Ovary (tissue), 10 donors: Measurements from ENCODE around the gene SERP2. TPM values are rescaled to one million over a fixed set of nuclear protein-coding genes. Genes with fewer than 3 reads are reported as not detected.
"Not testable (repeated sequence)": the region's sequence is repeated elsewhere in the genome, so short reads cannot be mapped to it uniquely, and the experiment has no call there.

Experiments used
- DNase-seq, 5 donors: peaks; one replicate each; pipeline ENCODE4 v3.0.0-alpha.2; 2019 to 2020
- H3K27ac ChIP-seq, 2 donors: fragments of 200-600 bp; one replicate each; pipeline versions ENCODE4 v1.5.1 to v1.8.0; 2019 to 2022
- H3K27me3 ChIP-seq: fragments of 200-600 bp; one replicate; pipeline ENCODE4 v1.8.0; 2022
- H3K36me3 ChIP-seq: fragments of 200-600 bp; sonication (generic); one replicate; pipeline ENCODE4 v1.5.1; 2019
- H3K4me1 ChIP-seq: one replicate; pipeline ENCODE4 v1.8.1; 2013; ENCODE audit warnings: mild to moderate bottlenecking, moderate library complexity; ENCODE audit not compliant: insufficient read depth
- H3K4me3 ChIP-seq: fragments of 200-600 bp; sonication (generic); one replicate; pipeline ENCODE4 v1.5.1; 2017
- H3K9me3 ChIP-seq, 2 donors: fragments of 200-600 bp in 1 of 2; sonication (generic) in 1 of 2; one replicate each; pipeline versions ENCODE4 v1.5.1 to v1.8.1; 2013 to 2019; ENCODE audit warnings: mild to moderate bottlenecking in 1 of 2, moderate library complexity in 1 of 2
- EP300 ChIP-seq: sonication (generic); formaldehyde crosslinking; IDR thresholded peaks from one replicate; pipeline ENCODE4 v1.6.1; 2017; ENCODE audit warnings: antibody characterized with exemption
- POLR2A ChIP-seq: fragments of 450-650 bp; IDR thresholded peaks from one replicate; pipeline ENCODE4 v1.6.1; 2017; ENCODE audit warnings: antibody characterized with exemption, mild to moderate bottlenecking, moderate library complexity
- WGBS, 3 donors: extraction: QIAGEN DNeasy Blood & Tissue Kit in 1 of 3; methylation state at CpG; one replicate each; pipeline versions ENCODE4 v1.1.5 to v1.1.7; 2013 to 2017; 5-methylcytosine and 5-hydroxymethylcytosine counted together
- intact Hi-C, 4 donors: fragments of 100-400 bp; cut with DNase I; formaldehyde crosslinking; loops; one replicate each; pipeline versions ENCODE4 v1.11.0 to v1.15.1; 2022 to 2023
- long read RNA-seq, 3 donors: library from polyadenylated mRNA in 2 of 3; unstranded in 2 of 3; transcript quantifications; one replicate each; pipeline ENCODE4 v2.0.0 and lab custom pipeline, GENCODE V29; 2021 to 2026
- polyA plus RNA-seq, 2 donors: library from polyadenylated mRNA; stranded (reverse); fragments of 200-250 nt in 1 of 2; fragments of 350-450 nt in 1 of 2; fragmentation: Illumina TruSeq in 1 of 2; extraction: RNeasy Lipid Tissue Mini Kit (QIAGEN cat#74804) in 1 of 2; gene quantifications; one replicate each; pipeline ENCODE4 v1.2.3, GENCODE V29; 2013 to 2014
- total RNA-seq, 7 donors: library from RNA; depleted of rRNA in 2 of 7; stranded (reverse); fragments of >200 nt in 2 of 7; fragmentation: NEBNext Ultra II Directional in 3 of 7; extraction: Animal tissue kit (Norgen Biotek cat#: 25700) in 3 of 7; gene quantifications; one replicate each; pipeline versions ENCODE4 v1.1.0 to v1.2.4, GENCODE V29; 2016 to 2023
- TF ChIP-seq, protein P1 (sequence below), 3 donors: fragments of 450-650 bp in 2 of 3; fragments of 200-600 bp in 1 of 3; IDR thresholded peaks; one replicate each; pipeline versions ENCODE4 v1.5.1 to v1.8.0; 2016 to 2022; ENCODE audit warnings: antibody characterized with exemption in 3 of 3, mild to moderate bottlenecking in 1 of 3
- donor health status: DM: no; HTN: no; CAD: no; lungs with moderate emphysema.
- donor health status: DM: no; HTN: no; CAD: no.
- donor health status: Bipolar disorder and iron deficiency.
- donor health status: DM: yes; HTN: yes; CAD: no.
- donor health status: DM: no; HTN: no; CAD: no.
- donor health status: DM: yes; HTN: yes; CAD: no.

SERP2 gene
- 10 to 100 TPM in 5 of 7 donors, 1 to 10 TPM in 2; 8.3 to 11.8 (median 10.4) TPM for total RNA-seq
- 10 to 100 TPM; 13.4 to 14.9 TPM for polyA plus RNA-seq
- long read RNA-seq, donor 1, partial matches to known transcripts: 5 of 10 reads
- long read RNA-seq, donor 1, other reads (novel, unspliced or antisense): 4 of 10 reads
- long read RNA-seq, donor 2, partial matches to known transcripts: 0 of 5 reads
- long read RNA-seq, donor 2, other reads (novel, unspliced or antisense): 0 of 5 reads
- long read RNA-seq, donor 3, transcript SERP2-203 (4 exons, 962 nt): major isoform, 7 of 12 reads
- long read RNA-seq, donor 3, partial matches to known transcripts: 3 of 12 reads
- long read RNA-seq, donor 3, other reads (novel, unspliced or antisense): 0 of 12 reads

DNA sequence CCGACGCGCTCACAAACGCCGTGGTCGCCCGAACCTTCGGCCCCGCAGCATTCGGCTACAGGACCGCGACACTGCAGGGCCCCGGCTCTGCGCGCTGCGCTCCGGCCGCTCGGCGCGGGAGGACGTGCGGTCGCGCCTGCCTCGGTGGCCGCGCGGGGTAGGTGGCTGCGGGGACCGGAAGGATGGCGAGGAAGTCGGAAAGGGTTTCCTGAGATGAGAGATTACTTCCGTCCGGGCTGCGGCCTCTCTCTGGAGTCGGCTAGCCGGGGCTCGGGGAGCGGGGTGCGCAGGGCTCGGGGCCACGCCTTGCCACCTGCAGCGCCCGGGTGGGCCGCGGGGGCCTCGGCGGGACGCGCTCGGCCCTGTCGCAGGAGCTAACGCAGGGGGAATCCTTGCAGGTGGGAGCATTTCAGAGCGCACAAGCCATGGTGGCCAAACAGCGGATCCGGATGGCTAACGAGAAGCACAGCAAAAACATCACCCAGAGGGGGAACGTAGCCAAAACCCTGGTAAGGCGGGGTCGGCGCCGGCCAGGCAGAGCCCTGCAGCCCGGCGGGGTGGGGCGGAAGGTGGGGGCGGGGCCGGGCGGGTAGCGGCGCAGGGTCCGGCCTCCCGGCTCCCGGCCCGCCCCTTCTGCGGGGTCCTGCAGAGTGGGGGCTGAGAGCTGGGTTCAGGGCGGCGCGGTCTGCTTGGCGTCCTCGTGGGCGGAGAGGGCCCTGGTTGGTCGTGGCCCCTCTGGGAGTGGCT, at the start of gene SERP2:
TSS of gene SERP2 (plus strand) at position 224 of the 747 bp plus-strand sequence. CDS start at position 426, 202 bp downstream.
- H3K9me3 ChIP-seq: no peaks in the 10 kb centered on the region

DNA sequence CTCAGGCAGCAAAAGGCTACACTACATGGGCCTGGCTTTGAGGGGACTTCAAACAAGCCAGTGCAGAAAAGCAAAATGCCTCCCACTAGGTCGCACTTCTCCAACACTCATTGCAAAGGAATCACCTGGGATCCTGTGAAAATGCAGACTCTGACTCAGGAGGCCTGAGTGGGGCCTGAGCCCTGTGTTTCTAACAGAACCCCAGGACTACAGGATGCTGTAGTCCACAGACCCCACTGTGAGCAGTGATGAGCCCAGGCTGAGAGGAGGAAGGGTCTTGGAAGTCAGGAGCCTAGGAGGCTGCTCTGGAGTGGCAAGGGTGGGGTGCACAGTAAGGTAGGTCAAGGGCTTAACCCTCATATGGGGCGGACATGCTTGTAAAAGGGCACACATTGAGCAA, 46.7 kb upstream of the SERP2 start:
- intact Hi-C loops: no loop called here

More for the DNA sequence above, at the start of gene SERP2:
- Histone ChIP-seq H3K4me3 (peak within 1 kb of the TSS; percentile 51), H3K36me3 (no peaks in the 10 kb centered on the region), H3K4me1 (peaks cover 5% of the 10 kb centered on the region), H3K27ac (peak within 1 kb of the TSS in 1 of 2 donors; percentile 66), H3K27me3 (no peaks in the 10 kb centered on the region)
- intact Hi-C loops: no loop called here
- TF ChIP-seq POLR2A (no peak), EP300 (no peak)
- TF ChIP-seq, protein P1, sequence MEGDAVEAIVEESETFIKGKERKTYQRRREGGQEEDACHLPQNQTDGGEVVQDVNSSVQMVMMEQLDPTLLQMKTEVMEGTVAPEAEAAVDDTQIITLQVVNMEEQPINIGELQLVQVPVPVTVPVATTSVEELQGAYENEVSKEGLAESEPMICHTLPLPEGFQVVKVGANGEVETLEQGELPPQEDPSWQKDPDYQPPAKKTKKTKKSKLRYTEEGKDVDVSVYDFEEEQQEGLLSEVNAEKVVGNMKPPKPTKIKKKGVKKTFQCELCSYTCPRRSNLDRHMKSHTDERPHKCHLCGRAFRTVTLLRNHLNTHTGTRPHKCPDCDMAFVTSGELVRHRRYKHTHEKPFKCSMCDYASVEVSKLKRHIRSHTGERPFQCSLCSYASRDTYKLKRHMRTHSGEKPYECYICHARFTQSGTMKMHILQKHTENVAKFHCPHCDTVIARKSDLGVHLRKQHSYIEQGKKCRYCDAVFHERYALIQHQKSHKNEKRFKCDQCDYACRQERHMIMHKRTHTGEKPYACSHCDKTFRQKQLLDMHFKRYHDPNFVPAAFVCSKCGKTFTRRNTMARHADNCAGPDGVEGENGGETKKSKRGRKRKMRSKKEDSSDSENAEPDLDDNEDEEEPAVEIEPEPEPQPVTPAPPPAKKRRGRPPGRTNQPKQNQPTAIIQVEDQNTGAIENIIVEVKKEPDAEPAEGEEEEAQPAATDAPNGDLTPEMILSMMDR (IDR thresholded peaks at IDR 0.05): no peak
- DNase-seq: peak; percentile 51 to 78 (median 72)
- WGBS, 3 donors: 0 to 5% (median 1%) methylated on average over 22 to 82 of the region's 83 CpGs

DNA sequence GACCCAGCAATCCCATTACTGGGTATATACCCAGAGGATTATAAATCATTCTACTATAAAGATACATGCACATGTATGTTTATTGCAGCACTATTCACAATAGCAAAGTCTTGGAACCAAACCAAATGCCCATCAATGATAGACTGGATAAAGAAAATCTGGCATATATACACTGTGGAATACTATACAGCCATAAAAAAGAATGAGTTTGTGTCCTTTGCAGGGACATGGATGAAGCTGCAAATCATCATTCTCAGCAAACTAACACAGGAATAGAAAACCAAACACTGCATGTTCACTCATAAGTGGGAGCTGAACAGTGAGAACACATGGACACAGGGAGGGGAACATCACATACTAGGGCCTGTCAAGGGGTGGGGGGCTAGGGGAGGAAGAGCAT, 44.6 kb upstream of the SERP2 start:
- H3K27ac ChIP-seq, H3K4me3 ChIP-seq, H3K4me1 ChIP-seq, H3K27me3 ChIP-seq, H3K36me3 ChIP-seq, H3K9me3 ChIP-seq, DNase-seq, intact Hi-C loops: not testable (repeated sequence)

More for the DNA sequence above, 46.7 kb upstream of the SERP2 start:
- DNase-seq: no peak
- Histone ChIP-seq H3K4me1 (peaks cover 4% of the 10 kb centered on the region), H3K4me3 (no peak overlapping the region), H3K27ac (no peak overlapping the region), H3K27me3 (no peaks in the 10 kb centered on the region), H3K36me3 (no peaks in the 10 kb centered on the region), H3K9me3 (no peaks in the 10 kb centered on the region)
- WGBS, 3 donors: 65 to 100% (median 97%) methylated on average over 2 of the region's 2 CpGs
- TF ChIP-seq EP300 (no peak), POLR2A (no peak)
- TF ChIP-seq, protein P1 (IDR thresholded peaks at IDR 0.05): no peak

DNA sequence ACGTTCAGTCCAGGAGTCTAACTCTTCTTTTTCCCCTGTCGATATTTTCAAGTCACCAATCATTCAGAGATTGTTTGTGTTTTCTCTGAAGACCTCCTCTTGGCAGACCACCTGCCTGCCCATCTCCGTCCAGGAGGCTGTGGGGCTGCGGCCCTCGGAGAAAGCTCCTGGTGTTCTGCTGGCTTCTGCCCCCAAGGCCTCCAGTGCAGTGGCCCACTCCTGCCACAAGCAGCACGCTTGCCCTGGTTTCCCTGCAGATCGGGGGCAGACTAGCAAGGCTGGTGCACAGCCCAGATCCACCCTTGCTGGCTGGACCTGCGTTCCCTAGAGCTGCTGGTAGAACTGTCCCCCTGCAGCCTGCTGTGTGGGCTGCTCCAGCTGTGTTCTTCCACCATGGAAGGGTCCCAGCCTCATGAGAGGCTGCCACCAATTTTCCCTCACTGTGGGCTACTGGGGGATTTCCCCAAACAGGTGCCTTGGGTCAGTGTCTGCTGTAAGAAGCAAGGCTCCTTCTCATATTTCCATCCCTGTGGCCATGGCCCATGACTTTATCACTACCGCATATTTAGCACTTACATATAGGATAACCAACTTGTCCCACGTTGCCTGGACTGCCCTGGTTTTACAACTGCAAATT, 43.6 kb upstream of the SERP2 start:
- no peaks in the 10 kb centered on the region for H3K36me3 ChIP-seq
- WGBS, 3 donors: 92 to 95% (median 94%) methylated on average over 10 of the region's 10 CpGs
- peaks cover 6% of the 10 kb centered on the region for H3K4me1 ChIP-seq
- no peak overlapping the region for H3K27ac ChIP-seq
- TF ChIP-seq POLR2A (no peak), EP300 (no peak)
- TF ChIP-seq, protein P1 (IDR thresholded peaks at IDR 0.05): no peak
- no peak for DNase-seq
- intact Hi-C loops: no loop called here
- no peaks in the 10 kb centered on the region for H3K27me3 ChIP-seq
- no peak overlapping the region for H3K4me3 ChIP-seq
- no peaks in the 10 kb centered on the region for H3K9me3 ChIP-seq
